Uterus (tissue), 2 donors: ENCODE measurements around the gene CDC42BPG.

Source experiments
- CTCF ChIP-seq, 4 experiments: fragments of 200-600 bp in 2 of 4; fragments of 450-650 bp in 2 of 4; sonication (generic) in 2 of 4; IDR thresholded peaks; one replicate each; pipeline ENCODE4 v1.5.1; 2016 to 2019; ENCODE audit warnings: antibody characterized with exemption in 4 of 4, mild to moderate bottlenecking in 2 of 4, moderate library complexity in 1 of 4
- POLR2A ChIP-seq, 2 donors: fragments of 450-650 bp; IDR thresholded peaks; one replicate each; pipeline ENCODE4 v1.6.1; 2016; ENCODE audit warnings: antibody characterized with exemption in 2 of 2, mild to moderate bottlenecking in 1 of 2, moderate library complexity in 1 of 2

- TF ChIP-seq CTCF (IDR thresholded peaks at IDR 0.05) (no peak), POLR2A (IDR thresholded peaks at IDR 0.05) (no peak)
Observed at GRCh38 chr11:64848826-64849597, 4.6 kb upstream of the CDC42BPG start.
